Measurements from ENCODE around the gene MAML1.

GRCh38 chr5:179769271-179769670, 36.6 kb downstream of the MAML1 start:
- no peak for TF ChIP-seq CTCF (IDR thresholded peaks at IDR 0.05; ENCODE audit: insufficient read depth, low read depth, low read length)
- TF ChIP-seq EZH2 (IDR thresholded peaks at IDR 0.05; ENCODE audit: insufficient read depth, low read length): no peak

Data from astrocyte (in vitro differentiated cells and primary cell).